ENCODE results near the gene SRCAP. TPM values are rescaled to one million over a fixed set of nuclear protein-coding genes. Genes with fewer than 3 reads are reported as not detected.

Gene SRCAP
- polyA plus RNA-seq, 1 experiment = 4.4 TPM

GRCh38 chr16:30753596-30753995 is 54.6 kb downstream of the SRCAP start:
- DNase-seq (ENCODE audit: low read depth) = no peak
- Histone ChIP-seq H3K4me3 (ENCODE audit: low read depth, low read length) (no peak overlapping the region), H3K36me3 (ENCODE audit: control insufficient read depth, insufficient read depth, low read length) (peaks cover 23% of the 10 kb centered on the region), H3K27me3 (ENCODE audit: control insufficient read depth, insufficient read depth, low read length) (no peaks in the 10 kb centered on the region)
- ChIA-PET CTCF (no interaction called here), POLR2A (no interaction called here)
- TF ChIP-seq, protein P1, sequence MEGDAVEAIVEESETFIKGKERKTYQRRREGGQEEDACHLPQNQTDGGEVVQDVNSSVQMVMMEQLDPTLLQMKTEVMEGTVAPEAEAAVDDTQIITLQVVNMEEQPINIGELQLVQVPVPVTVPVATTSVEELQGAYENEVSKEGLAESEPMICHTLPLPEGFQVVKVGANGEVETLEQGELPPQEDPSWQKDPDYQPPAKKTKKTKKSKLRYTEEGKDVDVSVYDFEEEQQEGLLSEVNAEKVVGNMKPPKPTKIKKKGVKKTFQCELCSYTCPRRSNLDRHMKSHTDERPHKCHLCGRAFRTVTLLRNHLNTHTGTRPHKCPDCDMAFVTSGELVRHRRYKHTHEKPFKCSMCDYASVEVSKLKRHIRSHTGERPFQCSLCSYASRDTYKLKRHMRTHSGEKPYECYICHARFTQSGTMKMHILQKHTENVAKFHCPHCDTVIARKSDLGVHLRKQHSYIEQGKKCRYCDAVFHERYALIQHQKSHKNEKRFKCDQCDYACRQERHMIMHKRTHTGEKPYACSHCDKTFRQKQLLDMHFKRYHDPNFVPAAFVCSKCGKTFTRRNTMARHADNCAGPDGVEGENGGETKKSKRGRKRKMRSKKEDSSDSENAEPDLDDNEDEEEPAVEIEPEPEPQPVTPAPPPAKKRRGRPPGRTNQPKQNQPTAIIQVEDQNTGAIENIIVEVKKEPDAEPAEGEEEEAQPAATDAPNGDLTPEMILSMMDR (IDR thresholded peaks at IDR 0.05; ENCODE audit: insufficient read depth, low read depth, low read length) = no peak

DNA sequence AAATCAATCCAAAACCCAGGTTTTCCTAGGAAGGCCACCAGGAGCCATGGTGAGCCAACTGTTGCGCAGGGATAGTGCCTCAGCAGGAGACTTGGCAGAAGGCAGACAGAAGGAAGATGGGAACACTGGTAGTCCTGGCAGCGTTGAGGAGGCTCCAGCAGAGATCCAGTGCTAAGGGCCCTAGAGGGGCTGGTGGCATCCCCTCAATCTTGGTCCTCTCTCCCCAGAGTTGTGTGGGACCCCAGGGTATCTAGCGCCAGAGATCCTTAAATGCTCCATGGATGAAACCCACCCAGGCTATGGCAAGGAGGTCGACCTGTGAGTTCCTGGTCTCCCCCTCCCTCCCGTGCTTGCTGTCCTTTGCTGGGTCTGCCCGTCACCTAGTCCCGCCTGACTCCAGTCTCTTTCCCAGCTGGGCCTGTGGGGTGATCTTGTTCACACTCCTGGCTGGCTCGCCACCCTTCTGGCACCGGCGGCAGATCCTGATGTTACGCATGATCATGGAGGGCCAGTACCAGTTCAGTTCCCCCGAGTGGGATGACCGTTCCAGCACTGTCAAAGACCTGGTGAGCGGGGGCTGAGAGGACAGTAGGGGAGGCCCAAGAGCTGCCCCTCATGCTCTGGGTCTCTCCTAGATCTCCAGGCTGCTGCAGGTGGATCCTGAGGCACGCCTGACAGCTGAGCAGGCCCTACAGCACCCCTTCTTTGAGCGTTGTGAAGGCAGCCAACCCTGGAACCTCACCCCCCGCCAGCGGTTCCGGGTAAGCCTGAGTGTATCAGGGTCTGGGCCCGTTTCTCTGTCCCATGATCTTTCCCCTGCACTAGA is 57.2 kb downstream of the SRCAP start:
- Histone ChIP-seq H3K4me3 (ENCODE audit: low read depth, low read length) (no peak overlapping the region), H3K27me3 (ENCODE audit: control insufficient read depth, insufficient read depth, low read length) (no peaks in the 10 kb centered on the region), H3K36me3 (ENCODE audit: control insufficient read depth, insufficient read depth, low read length) (peaks cover 21% of the 10 kb centered on the region)
- TF ChIP-seq, protein P1 (IDR thresholded peaks at IDR 0.05; ENCODE audit: insufficient read depth, low read depth, low read length) = no peak
- CTCF ChIA-PET = no interaction called here
- DNase-seq (ENCODE audit: low read depth) = no peak
- POLR2A ChIA-PET = no interaction called here

GRCh38 chr16:30756781-30757100 is 57.8 kb downstream of the SRCAP start:
- H3K4me3 ChIP-seq (ENCODE audit: low read depth, low read length) = no peak overlapping the region
- no peak for DNase-seq (ENCODE audit: low read depth)
- TF ChIP-seq, protein P1 (IDR thresholded peaks at IDR 0.05; ENCODE audit: insufficient read depth, low read depth, low read length) = no peak
- POLR2A ChIA-PET = no interaction called here
- H3K36me3 ChIP-seq (ENCODE audit: control insufficient read depth, insufficient read depth, low read length) = peaks cover 18% of the 10 kb centered on the region
- CTCF ChIA-PET = no interaction called here
- no peaks in the 10 kb centered on the region for H3K27me3 ChIP-seq (ENCODE audit: control insufficient read depth, insufficient read depth, low read length)

DNA sequence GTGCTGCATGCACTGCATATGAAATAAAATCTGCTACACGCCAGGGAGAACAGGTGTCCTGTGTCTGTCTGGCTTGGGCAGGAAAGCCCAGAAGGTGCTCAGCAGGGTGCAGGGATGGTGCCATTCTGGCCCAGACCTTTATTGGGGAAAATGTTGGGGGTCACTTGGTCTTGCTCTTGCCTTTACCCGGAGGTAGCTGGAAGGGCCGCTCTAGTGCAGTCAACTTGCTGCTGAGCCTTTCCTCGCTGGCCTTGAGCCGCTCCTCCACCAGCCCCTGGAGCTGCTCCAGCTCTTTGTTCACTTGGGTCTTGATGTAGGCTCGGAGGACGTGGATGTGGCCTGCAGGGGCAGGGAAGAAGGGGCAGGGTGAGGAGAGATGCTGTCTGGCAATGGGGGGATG is 58.3 kb downstream of the SRCAP start:
- DNase-seq (ENCODE audit: low read depth) = no peak
- CTCF ChIA-PET = no interaction called here
- no peak overlapping the region for H3K4me3 ChIP-seq (ENCODE audit: low read depth, low read length)
- POLR2A ChIA-PET = no interaction called here
- H3K27me3 ChIP-seq (ENCODE audit: control insufficient read depth, insufficient read depth, low read length) = no peaks in the 10 kb centered on the region
- TF ChIP-seq, protein P1 (IDR thresholded peaks at IDR 0.05; ENCODE audit: insufficient read depth, low read depth, low read length) = no peak
- H3K36me3 ChIP-seq (ENCODE audit: control insufficient read depth, insufficient read depth, low read length) = peaks cover 18% of the 10 kb centered on the region

DNA sequence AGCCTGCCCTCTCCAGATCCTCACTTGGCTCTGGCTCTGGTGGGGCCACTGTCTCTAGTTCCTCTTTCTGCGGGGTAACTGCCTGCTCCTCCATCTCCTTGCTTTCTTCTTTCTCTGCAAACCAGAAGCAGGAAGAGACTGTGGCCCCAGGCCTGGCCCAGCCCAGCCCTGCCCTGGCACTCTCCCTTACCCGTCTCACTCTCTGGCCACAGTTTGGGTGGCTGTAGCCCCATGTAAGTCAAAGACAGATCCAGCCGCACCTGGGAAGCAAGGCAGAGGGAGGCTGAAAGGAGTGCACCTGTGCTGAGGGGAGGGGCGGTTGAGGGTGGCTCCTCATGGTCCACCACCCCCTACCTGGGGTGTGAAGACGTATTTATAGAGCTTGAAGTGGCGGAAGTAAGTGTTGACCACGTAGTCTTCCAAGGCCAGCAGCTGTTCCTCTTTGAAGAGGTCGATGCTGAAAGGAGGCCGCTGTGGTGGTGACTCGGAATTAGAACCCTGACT is 60.1 kb downstream of the SRCAP start:
- Histone ChIP-seq H3K4me3 (ENCODE audit: low read depth, low read length) (no peak overlapping the region), H3K27me3 (ENCODE audit: control insufficient read depth, insufficient read depth, low read length) (no peaks in the 10 kb centered on the region), H3K36me3 (ENCODE audit: control insufficient read depth, insufficient read depth, low read length) (peaks cover 13% of the 10 kb centered on the region)
- ChIA-PET POLR2A (no interaction called here), CTCF (no interaction called here)
- TF ChIP-seq, protein P1 (IDR thresholded peaks at IDR 0.05; ENCODE audit: insufficient read depth, low read depth, low read length) = no peak
- no peak for DNase-seq (ENCODE audit: low read depth)
